GM18868 (cell line): ENCODE measurements around the gene SETD3.

Experiments
- ATAC-seq: cut with Tn5 transposase; IDR thresholded peaks from one replicate; pipeline ENCODE4 v1.9.1; 2021; ENCODE audit warnings: mild to moderate bottlenecking, moderate library complexity; ENCODE audit not compliant: unreplicated experiment

SETD3 gene

GRCh38 chr14:99426265-99426664 is 54.4 kb downstream of the SETD3 start:
- no peak for ATAC-seq

GRCh38 chr14:99425272-99425681 is 55.4 kb downstream of the SETD3 start:
- no peak for ATAC-seq

- no peak for ATAC-seq
These were observed 56.3 kb downstream of the SETD3 start for GRCh38 chr14:99424306-99424877.

GRCh38 chr14:99423434-99423833 is 57.2 kb downstream of the SETD3 start:
- ATAC-seq = no peak

GRCh38 chr14:99422228-99423010 is 58.2 kb downstream of the SETD3 start:
- no peak for ATAC-seq

GRCh38 chr14:99420711-99421110 is 59.9 kb downstream of the SETD3 start:
- no peak for ATAC-seq

DNA sequence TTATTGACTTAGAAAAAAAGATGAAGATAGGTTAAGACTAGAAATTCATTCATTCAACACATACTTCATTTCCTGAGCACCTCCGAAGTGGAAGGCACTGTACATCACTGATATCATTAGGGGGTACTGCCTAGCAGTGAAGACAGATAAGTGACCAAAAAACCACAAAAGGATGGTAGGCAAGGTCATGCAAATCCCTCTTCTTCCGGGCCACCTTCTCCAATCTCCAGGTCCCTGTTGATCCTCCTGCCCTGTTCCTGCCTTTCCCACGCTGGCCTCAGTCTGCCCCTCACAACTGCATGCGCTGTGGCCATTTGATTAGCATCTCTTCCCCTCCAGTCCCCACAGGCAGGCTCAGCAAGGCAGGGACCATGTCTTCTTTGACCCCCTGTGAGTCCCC is 60.8 kb downstream of the SETD3 start:
- no peak for ATAC-seq

DNA sequence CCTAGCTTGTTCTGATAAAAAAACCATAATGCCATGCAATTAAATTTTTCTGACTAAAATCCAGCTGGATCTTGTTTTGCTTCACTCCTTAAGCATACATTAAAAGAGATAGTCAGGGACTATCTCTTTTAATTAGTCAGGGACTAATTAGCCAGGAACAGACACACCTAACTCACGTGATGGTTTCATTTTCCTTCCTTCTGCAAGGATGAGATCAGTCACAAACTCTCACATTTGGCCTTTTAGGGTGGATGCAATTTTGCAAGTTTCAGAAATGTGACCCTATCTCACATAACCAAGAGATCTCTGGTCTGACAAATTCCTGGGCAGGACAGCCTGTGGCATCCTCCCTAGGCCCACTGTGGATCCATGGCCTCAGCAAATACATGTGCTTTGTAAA is 62.4 kb downstream of the SETD3 start:
- ATAC-seq = no peak

DNA sequence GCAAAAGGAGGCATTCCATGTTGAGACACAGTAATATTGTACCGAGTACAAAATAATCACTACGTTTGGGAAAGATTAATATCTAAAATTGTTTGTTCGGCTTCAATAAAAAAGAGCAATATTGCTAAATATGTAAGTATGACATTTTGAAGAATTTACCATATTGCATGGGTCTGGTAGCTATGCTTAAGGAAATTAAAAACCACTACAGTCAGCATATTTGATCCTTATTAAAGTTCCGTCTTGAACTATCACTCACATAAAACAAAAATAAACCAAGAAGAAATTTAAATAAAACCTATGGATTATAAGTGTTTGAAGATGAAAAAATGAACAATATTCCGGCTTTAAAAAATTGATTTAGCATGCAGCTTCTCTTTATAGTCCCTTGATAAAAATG is 63.8 kb downstream of the SETD3 start:
- no peak for ATAC-seq

DNA sequence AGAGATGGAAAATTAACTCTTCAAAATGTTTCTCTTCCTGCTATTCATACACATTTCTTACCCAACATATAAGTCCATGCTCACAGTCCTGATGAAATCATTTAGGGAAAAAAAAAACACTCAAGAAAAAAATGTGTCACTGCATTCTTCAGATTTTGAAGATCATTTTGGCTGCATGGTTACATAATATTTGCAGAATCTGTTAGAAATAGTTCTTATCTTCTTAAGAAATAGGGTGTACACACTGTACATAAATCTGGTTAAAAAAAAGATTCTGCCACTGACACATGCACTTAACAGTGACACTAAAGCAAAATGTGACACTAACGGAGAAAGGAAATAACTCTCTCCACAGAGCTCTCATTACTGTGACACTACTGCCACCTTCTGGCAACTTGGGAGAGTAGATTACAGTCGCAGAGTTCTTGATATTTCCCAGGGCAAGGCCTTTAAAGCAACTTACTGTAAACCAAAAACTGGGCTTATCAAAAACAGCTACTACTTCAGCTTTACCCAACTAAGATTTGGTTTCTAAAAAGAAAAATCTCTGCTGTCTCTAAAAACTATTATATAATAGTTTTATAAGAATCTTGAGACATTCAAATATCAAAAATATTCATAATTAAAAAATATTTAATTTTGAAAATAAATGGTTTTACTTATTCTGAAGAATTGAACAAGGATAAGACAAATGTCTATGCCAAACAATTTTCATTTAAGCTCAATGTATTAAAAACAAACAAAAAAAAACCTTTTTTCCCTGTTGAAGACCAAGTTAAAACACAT is 65.0 kb downstream of the SETD3 start:
- ATAC-seq = peak; percentile 92

DNA sequence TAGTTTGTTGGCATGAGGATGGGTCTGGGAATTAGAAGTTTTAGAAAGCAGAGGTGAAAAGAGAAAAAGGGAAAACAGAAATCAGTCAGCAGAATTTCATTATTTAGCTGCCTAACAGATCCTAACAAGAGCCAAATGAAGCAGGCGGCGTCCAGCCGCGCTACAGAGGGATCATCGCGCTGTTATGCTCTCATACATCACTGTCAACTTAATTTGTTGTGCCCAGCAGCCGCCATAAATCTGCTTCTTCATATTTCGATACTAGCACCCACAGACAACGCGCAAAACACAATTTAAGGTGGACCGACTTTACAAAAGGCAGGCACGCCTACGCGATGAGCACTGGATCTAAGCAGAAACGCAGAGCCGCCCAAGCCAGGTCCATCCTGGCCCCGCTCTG is 66.7 kb downstream of the SETD3 start:
- ATAC-seq = no peak

DNA sequence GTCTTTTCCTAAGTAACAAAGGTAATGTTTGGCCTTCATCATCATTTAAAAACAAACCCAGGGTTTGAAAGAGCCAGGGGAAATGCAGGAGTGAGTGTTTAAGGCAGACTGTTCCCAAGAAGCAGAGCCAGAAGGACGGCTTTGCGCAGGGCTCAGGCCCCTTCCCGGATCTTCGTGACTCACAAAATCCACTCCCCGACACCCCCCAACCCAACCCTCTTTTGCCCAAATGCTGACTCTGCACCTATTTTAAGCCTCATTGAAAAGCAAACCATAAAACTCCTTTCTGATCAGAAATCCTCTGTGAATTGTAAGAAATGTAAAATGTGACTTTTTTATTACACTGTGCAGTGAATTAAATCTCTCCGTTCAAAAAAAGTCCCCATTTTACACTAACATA is 67.5 kb downstream of the SETD3 start:
- no peak for ATAC-seq

DNA sequence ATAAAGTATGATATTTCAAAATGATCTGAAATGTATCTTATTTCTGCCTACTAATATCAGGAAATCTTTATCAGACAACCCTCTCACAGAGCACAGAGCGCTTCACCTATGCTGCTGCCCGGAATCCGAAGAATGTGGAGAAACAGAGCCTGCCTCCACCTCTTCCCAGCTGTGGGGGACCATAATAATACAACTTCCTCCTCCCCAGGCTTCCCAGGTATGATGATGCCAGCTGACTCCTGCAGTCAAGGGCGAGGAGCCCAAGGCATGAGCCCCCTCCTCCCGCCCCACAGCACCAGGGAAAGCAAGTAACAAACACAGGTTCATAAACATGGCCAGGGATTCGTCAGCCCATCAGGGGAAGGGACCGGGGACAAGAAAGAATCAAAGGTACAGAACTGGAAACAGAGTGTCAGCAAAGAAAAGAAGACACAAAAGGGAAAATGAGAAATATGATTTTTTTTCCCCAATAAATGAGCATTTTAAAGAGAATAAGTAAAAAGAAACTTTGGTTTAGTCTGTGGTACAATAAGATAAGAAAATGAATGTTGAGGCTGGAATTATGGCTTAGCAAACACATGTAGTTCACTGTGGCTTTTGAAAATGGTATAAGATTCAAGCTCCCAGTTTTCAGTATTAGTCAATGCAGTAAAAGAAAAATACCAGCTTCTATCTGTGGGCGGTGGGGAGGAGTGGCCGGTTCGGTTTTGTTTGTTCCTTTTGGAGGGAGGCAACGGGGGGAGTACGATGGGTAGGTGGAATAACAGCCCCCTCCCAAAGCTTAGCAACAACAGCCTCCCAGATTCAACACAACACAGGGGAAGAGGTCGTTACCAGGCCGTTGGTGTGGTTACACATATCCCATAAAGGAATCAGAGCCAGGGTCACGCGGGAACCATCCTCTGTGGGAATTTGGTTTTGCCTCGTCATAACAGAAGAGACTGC is 68.3 kb downstream of the SETD3 start:
- ATAC-seq = no peak

DNA sequence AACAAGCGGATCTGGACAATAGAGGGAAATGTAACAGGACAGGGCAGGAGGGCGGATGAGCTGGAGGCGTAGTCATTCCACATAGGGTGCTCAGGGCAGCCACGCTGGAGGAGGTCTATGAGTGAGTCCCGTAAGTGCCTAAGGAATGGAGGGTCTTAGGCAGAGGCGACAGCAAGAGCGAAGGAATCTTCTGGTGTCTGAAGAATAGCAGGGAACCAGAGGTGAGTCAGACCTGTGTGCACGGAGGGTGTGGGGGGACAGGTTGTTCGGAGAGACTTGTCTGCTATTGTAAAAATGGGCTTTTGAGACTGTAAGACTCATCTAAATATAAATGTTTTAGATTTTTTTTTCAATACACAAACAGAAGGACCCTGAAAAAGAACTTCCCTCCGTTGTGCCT is 70.6 kb downstream of the SETD3 start:
- ATAC-seq = no peak

DNA sequence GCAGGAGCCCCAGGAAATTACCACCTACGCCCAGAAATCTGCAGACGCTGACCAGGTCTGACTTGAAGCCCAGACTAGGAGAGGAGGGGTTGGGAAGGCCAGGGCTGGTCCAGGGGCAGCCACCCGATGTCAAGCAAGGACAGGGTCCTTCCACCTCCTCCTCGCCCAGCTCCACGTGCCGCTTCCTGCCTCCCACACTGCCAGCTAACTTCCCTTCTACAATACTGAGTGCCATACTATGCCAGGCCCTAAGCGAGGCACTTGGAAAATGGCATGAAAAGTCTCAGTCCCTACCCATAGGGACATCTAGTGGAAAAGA is 71.7 kb downstream of the SETD3 start:
- no peak for ATAC-seq

DNA sequence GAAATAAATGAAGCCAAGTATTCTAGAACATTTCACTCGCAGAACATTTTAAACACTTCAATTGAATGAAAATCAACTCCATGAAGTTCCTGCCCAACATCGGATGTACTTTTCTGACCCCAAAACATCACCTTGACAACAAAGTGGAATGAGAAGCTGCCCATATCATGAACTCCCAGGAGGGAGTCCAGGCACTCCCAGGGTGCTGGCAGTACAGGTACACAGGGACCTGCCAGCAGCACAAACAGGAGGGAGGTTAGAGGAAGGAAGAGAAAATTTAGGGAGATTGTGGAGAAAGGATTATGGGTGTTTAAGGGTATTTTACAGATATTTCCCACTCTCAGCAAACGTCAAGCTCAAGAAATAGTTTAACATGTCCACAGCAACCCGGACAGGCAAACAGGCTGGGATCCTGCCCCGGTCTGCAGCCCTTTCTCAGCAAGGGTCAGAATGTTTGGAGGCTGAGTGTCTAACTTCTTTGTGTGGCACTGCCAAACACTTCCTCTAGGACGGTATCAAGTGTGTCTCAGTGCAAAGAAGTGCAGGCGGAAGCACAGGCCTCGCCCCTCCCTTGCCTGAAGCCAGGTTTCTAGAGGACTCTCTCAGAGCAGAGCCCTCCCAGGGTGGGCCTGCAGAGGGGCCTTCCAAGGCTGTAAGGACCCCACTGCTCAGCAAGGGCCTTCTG is 72.2 kb downstream of the SETD3 start:
- ATAC-seq = no peak

GRCh38 chr14:99407416-99407815 is 73.2 kb downstream of the SETD3 start:
- no peak for ATAC-seq

DNA sequence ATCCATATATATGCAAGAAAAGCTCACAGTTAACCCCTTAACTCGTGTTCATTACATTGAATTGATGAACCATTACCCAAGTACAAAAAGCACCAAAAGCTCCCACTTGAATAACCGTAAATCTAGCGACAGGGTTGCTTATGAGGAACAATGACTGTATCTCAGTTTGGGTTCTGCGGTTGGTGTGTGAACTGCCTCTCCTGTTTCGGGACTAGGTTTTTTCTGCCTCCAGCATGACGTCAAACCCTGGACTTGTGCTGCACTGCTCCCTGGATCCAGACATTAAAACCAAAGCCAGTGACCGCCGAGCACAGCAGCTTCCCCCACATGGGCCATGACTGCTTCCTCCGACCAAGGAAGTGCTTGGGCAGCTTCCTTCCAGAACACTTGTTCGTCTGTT is 77.7 kb downstream of the SETD3 start:
- ATAC-seq = no peak

DNA sequence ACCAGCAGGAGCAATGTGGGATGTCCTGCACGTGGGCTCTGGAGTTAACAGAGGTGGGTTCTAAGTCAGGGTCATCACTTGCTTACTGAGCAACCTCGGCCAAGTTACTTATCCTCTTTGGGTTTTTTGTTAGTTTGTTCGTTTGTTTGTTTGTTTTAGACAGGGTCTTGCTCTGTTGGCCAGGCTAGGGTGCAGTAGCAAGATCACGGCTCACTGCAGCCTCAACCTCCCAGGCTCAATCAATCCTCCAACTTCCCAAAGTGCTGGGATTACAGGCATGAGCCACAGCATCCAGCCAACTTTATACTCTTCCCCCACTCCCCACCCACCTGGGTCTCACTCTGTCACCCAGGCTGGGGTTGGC is 78.4 kb downstream of the SETD3 start:
- ATAC-seq = no peak

GRCh38 chr14:99401621-99402284 is 78.9 kb downstream of the SETD3 start:
- ATAC-seq = no peak
